ENCODE data around the gene ZFTA. TPM values are rescaled to one million over a fixed set of nuclear protein-coding genes. Genes with fewer than 3 reads are reported as not detected.

The ZFTA gene
- polyA plus RNA-seq, 1 donor from 2014 or later, result 82.5 TPM

GRCh38 chr11:63765688-63766241 is 2.8 kb downstream of the ZFTA start:
- Histone ChIP-seq H3K27ac (ENCODE audit: low read length) (peak overlapping the region; percentile 85), H3K36me3 (ENCODE audit: insufficient read depth, low read length) (no peaks in the 10 kb centered on the region), H3K79me2 (replicated peaks; ENCODE audit: insufficient read depth, low read length) (peaks cover 62% of the 10 kb centered on the region), H3K27me3 (ENCODE audit: insufficient read depth, low read depth, low read length) (no peaks in the 10 kb centered on the region), H3K4me2 (ENCODE audit: low read length) (no peak overlapping the region), H2AFZ (ENCODE audit: low read depth, low read length) (no peak overlapping the region), H4K20me1 (ENCODE audit: insufficient read depth) (peaks cover 3% of the 10 kb centered on the region), H3K9ac (ENCODE audit: low read length) (peak overlapping the region; percentile 87), H3K4me3 (ENCODE audit: low read length) (peak overlapping the region; percentile 93), H3F3A (ENCODE audit: insufficient read depth, low read length, poor library complexity, severe bottlenecking) (no peaks in the 10 kb centered on the region), H3K9me2 (ENCODE audit: insufficient read depth, low read length) (no peaks in the 10 kb centered on the region), H3K9me3 (ENCODE audit: low read length) (no peaks in the 10 kb centered on the region)
- TF ChIP-seq SMC3 (conservative IDR thresholded peaks at IDR 0.05; ENCODE audit: poor library complexity), result no peak
- no peak for TF ChIP-seq EZH2 (IDR thresholded peaks at IDR 0.05; ENCODE audit: borderline replicate concordance, insufficient read depth, low read length, poor library complexity, severe bottlenecking)
- TF ChIP-seq TAF1 (IDR thresholded peaks at IDR 0.05; ENCODE audit: low read depth), result no peak

- no peak overlapping the region for H3K4me2 ChIP-seq (ENCODE audit: low read length)
- peak overlapping the region; percentile 76 for H3K9ac ChIP-seq (ENCODE audit: low read length)
- H3K9me2 ChIP-seq (ENCODE audit: insufficient read depth, low read length), result no peaks in the 10 kb centered on the region
- no peaks in the 10 kb centered on the region for H3K36me3 ChIP-seq (ENCODE audit: insufficient read depth, low read length)
- no peak overlapping the region for H3K27ac ChIP-seq (ENCODE audit: low read length)
- peak overlapping the region; percentile 93 for H3K4me3 ChIP-seq (ENCODE audit: low read length)
- TF ChIP-seq POLR2AphosphoS5 (IDR thresholded peaks at IDR 0.05) (no peak), REST (IDR thresholded peaks at IDR 0.05; ENCODE audit: borderline replicate concordance) (no peak), EZH2 (IDR thresholded peaks at IDR 0.05; ENCODE audit: borderline replicate concordance, insufficient read depth, low read length, poor library complexity, severe bottlenecking) (no peak), EP300 (conservative IDR thresholded peaks at IDR 0.05; ENCODE audit: poor library complexity, severe bottlenecking) (no peak), MXI1 (conservative IDR thresholded peaks at IDR 0.05; ENCODE audit: poor library complexity, severe bottlenecking) (no peak), TAF1 (IDR thresholded peaks at IDR 0.05; ENCODE audit: low read depth) (no peak), CTCF (IDR thresholded peaks at IDR 0.05; ENCODE audit: poor library complexity, severe bottlenecking) (no peak), SMC3 (conservative IDR thresholded peaks at IDR 0.05; ENCODE audit: poor library complexity) (no peak), RAD21 (conservative IDR thresholded peaks at IDR 0.05) (no peak)
- H3K9me3 ChIP-seq (ENCODE audit: low read length), result no peaks in the 10 kb centered on the region
- H2AFZ ChIP-seq (ENCODE audit: low read depth, low read length), result no peak overlapping the region
- peaks cover 3% of the 10 kb centered on the region for H4K20me1 ChIP-seq (ENCODE audit: insufficient read depth)
- H3F3A ChIP-seq (ENCODE audit: insufficient read depth, low read length, poor library complexity, severe bottlenecking), result no peaks in the 10 kb centered on the region
- H3K27me3 ChIP-seq (ENCODE audit: insufficient read depth, low read depth, low read length), result no peaks in the 10 kb centered on the region
- H3K79me2 ChIP-seq (replicated peaks; ENCODE audit: insufficient read depth, low read length), result peaks cover 58% of the 10 kb centered on the region
These were observed 3.6 kb downstream of the ZFTA start for GRCh38 chr11:63764679-63765647.
